Measurements from ENCODE around the gene LAPTM4A. TPM values are rescaled to one million over a fixed set of nuclear protein-coding genes. Genes with fewer than 3 reads are reported as not detected.
A peak's percentile ranks its signal among the peaks of the same experiment; 100 is the strongest.
"Not testable (repeated sequence)": the region's sequence is repeated elsewhere in the genome, so short reads cannot be mapped to it uniquely, and the experiment has no call there.

LAPTM4A gene
- total RNA-seq, 1 experiment from 2014 or later = 98.8 TPM

- no peak for DNase-seq (ENCODE audit: low spot score)
- in situ Hi-C loops (cut with HindIII; ENCODE audit: low sequenced_read_pairs) = no loop called here
Measured at GRCh38 chr2:20079546-20080115, 28.2 kb upstream of the LAPTM4A start.

- no peak for DNase-seq (ENCODE audit: low spot score)
- in situ Hi-C loops (cut with HindIII; ENCODE audit: low sequenced_read_pairs) = no loop called here
Measured at GRCh38 chr2:20077411-20077940, 26.0 kb upstream of the LAPTM4A start.

- DNase-seq (ENCODE audit: low spot score) = no peak
- in situ Hi-C loops (cut with HindIII; ENCODE audit: low sequenced_read_pairs) = no loop called here
Measured at GRCh38 chr2:20076757-20077156, 25.3 kb upstream of the LAPTM4A start.

- no peak for DNase-seq (ENCODE audit: low spot score)
- in situ Hi-C loops (cut with HindIII; ENCODE audit: low sequenced_read_pairs) = no loop called here
Measured at GRCh38 chr2:20074901-20075300, 23.5 kb upstream of the LAPTM4A start.

- in situ Hi-C loops (cut with HindIII; ENCODE audit: low sequenced_read_pairs); DNase-seq (ENCODE audit: low spot score): not testable (repeated sequence)
Measured at GRCh38 chr2:20074046-20074648, 22.7 kb upstream of the LAPTM4A start.

- in situ Hi-C loops (cut with HindIII; ENCODE audit: low sequenced_read_pairs) = no loop called here
- no peak for DNase-seq (ENCODE audit: low spot score)
Measured at GRCh38 chr2:20073460-20073859, 22.0 kb upstream of the LAPTM4A start.

- in situ Hi-C loops (cut with HindIII; ENCODE audit: low sequenced_read_pairs) = no loop called here
- DNase-seq (ENCODE audit: low spot score) = no peak
Measured at GRCh38 chr2:20072436-20073158, 21.2 kb upstream of the LAPTM4A start.

GRCh38 chr2:20071397-20072383 is 20.3 kb upstream of the LAPTM4A start:
- in situ Hi-C loops (cut with HindIII; ENCODE audit: low sequenced_read_pairs) = no loop called here
- DNase-seq (ENCODE audit: low spot score) = peak; percentile 84

GRCh38 chr2:20069756-20070155 is 18.3 kb upstream of the LAPTM4A start:
- DNase-seq (ENCODE audit: low spot score) = no peak
- in situ Hi-C loops (cut with HindIII; ENCODE audit: low sequenced_read_pairs) = no loop called here

GRCh38 chr2:20067992-20068584 is 16.7 kb upstream of the LAPTM4A start:
- DNase-seq (ENCODE audit: low spot score) = no peak
- in situ Hi-C loops (cut with HindIII; ENCODE audit: low sequenced_read_pairs) = no loop called here

GRCh38 chr2:20065885-20066602 is 14.6 kb upstream of the LAPTM4A start:
- DNase-seq (ENCODE audit: low spot score) = peak; percentile 88
- in situ Hi-C loops (cut with HindIII; ENCODE audit: low sequenced_read_pairs) = no loop called here

- in situ Hi-C loops (cut with HindIII; ENCODE audit: low sequenced_read_pairs) = no loop called here
- no peak for DNase-seq (ENCODE audit: low spot score)
Measured at GRCh38 chr2:20064841-20065240, 13.4 kb upstream of the LAPTM4A start.

- DNase-seq (ENCODE audit: low spot score) = no peak
- in situ Hi-C loops (cut with HindIII; ENCODE audit: low sequenced_read_pairs) = no loop called here
Measured at GRCh38 chr2:20064421-20064820, 13.0 kb upstream of the LAPTM4A start.

- in situ Hi-C loops (cut with HindIII; ENCODE audit: low sequenced_read_pairs) = no loop called here
- DNase-seq (ENCODE audit: low spot score) = no peak
Measured at GRCh38 chr2:20062615-20063545, 11.5 kb upstream of the LAPTM4A start.

- no peak for DNase-seq (ENCODE audit: low spot score)
- in situ Hi-C loops (cut with HindIII; ENCODE audit: low sequenced_read_pairs) = no loop called here
Measured at GRCh38 chr2:20061940-20062339, 10.5 kb upstream of the LAPTM4A start.

- in situ Hi-C loops (cut with HindIII; ENCODE audit: low sequenced_read_pairs) = no loop called here
- DNase-seq (ENCODE audit: low spot score) = no peak
Measured at GRCh38 chr2:20061476-20061875, 10.0 kb upstream of the LAPTM4A start.

- no peak for DNase-seq (ENCODE audit: low spot score)
Measured at GRCh38 chr2:20060106-20060505, 8.7 kb upstream of the LAPTM4A start.

More at GRCh38 chr2:20060106-20060505, 8.7 kb upstream of the LAPTM4A start:
- in situ Hi-C loops (cut with HindIII; ENCODE audit: low sequenced_read_pairs) = no loop called here
